ENCODE results near the gene ZNF385B.

Gene ZNF385B

GRCh38 chr2:179559108-179559806, 302.2 kb downstream of the ZNF385B start:
- DNase-seq (ENCODE audit: low read depth in 2 of 3, low spot score in 1 of 3), result no peak

DNA sequence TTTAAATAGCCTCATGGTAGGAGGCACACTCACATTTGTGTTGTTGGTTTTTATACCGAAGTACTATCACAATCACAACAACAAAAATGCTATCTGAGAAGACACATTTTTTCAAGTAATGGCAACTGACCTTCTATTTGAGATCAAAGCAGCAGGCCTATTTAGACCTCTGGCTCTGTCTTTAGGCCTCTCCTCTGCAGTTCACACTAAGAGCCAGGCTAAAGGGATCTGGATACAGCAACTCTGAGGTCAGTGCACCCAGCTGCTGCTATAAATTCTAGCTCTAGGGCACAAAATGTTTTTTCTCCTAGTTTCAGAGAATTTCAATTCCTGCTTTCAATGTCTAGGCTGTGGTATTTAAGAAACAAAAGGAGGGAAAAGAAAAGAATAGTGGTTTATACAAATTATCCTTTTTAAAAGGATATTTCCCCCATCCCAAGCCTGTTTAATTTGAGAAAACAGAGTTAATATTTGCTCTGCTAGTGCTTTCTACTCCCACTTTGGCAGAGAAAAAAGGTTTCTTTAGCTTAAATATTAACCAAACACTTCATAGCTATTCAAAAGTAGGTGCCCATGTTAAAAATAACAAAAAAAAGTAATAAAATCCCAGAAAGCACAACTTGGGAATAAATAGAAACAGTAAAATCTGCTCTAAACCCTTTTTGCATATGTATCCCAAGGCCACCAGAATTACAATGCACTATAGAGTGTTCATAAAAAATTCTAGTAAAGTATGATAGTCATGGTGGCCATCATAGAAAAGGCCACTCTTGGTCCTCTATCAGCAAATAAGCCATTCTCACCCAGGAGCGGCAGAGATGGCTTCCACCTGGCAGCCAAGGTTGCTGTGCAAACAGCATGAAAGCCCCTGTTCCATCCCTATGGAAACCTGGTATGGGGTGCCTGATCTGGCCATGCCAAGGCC, 303.1 kb downstream of the ZNF385B start:
- no peak for DNase-seq (ENCODE audit: low read depth in 2 of 3, low spot score in 1 of 3)

GRCh38 chr2:179556425-179556824, 305.0 kb downstream of the ZNF385B start:
- no peak for DNase-seq (ENCODE audit: low read depth in 2 of 3, low spot score in 1 of 3)

DNA sequence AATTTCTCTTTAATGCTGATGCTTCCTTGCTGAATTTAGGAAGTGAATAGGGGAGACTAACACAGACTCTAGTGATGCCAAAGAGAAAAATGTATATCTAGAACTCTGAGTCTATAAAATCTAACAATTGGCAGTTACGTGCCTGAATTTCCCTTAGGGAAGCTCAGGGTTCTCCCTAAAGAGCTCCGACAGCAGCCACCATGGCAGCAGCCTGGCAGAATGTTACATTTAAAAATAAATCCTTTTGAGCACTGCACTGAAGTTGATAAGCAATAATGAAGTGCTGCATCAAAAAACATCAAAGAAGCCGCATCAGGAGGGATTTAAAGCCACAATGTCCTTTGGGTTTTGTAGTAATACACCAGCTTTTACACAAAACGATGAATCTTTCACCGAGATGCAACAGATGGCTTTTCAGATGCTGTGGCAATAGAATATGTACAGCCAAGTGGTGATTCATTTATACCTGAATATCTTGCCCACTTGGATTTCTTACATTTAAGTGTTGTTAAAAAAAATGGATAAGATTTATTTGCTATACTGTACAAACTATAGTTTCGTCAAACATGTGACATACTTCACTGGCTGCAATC, 305.6 kb downstream of the ZNF385B start:
- no peak for DNase-seq (ENCODE audit: low read depth in 2 of 3, low spot score in 1 of 3)

DNA sequence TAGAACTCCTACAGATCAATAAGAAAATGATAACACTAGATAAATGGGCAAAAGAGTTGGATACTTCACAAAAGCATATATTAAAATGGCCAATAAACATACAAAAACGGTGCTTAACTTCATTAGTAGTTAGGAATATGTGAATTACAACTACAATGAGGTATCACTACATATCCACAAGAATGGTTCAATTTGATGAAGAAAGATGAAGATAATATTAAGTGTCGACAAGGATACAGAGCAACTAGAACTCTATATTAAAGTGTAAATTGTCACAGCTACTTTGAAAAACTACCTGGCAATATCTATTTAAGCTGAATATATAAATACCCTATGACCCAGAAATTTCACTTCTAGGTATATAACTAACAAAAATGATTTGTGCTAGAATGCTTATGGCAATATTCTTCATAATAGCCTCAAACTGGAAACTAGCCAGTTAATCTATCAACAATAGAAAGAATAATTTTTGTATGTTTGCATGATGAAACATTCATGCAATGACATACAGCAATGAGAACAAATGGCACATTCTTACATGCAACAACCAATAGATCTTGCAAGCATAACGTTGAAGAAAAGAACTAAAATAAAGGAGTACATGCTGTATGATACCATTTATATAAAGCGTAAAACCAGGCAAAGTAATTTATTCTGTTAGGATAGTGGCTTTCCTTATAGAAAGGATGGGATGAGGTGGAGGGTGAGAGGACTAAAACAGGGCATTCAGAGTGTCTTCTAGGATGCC, 306.6 kb downstream of the ZNF385B start:
- no peak for DNase-seq (ENCODE audit: low read depth in 2 of 3, low spot score in 1 of 3)

DNA sequence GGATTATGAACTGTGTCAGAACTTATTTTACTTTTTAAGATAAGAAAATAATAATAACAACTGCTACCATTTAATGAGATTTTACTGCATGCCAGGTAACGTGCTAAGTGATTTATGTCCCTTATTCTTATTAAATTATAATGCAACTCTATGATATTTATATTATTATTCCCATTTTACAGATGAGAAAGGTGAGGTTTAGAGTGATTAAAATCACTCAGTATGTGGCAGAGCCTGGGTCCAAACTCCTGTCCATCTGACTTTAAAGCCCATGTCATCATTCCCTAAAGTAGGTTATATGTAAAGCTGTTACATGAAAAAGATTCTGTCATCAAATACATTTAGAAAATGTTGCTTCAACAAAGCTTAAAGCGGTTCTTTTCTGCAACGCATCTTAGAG, 308.0 kb downstream of the ZNF385B start:
- no peak for DNase-seq (ENCODE audit: low read depth in 2 of 3, low spot score in 1 of 3)

GRCh38 chr2:179551539-179552045, 309.8 kb downstream of the ZNF385B start:
- no peak for DNase-seq (ENCODE audit: low read depth in 2 of 3, low spot score in 1 of 3)

GRCh38 chr2:179550849-179551248, 310.6 kb downstream of the ZNF385B start:
- no peak for DNase-seq (ENCODE audit: low read depth in 2 of 3, low spot score in 1 of 3)

GRCh38 chr2:179550214-179550613, 311.2 kb downstream of the ZNF385B start:
- DNase-seq (ENCODE audit: low read depth in 2 of 3, low spot score in 1 of 3), result no peak

DNA sequence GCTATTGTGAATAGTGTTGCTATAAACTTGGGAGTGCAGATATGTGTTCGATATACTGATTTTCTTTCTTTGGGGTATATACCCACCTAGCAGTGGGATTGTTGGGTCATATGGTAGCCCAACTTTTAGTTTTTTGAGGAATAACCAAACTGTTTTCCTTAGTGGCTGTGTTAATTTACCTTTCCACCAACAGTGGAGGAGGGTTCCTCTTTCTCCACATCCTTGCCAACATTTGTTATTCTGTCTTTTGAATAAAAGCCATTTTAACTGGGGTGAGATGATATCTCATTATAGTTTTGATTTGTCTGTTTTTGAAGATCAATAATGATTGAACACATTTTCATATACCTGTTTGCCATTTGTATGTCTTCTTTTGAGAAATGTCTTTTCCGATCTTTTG, 314.8 kb downstream of the ZNF385B start:
- no peak for DNase-seq (ENCODE audit: low read depth in 2 of 3, low spot score in 1 of 3)

- DNase-seq (ENCODE audit: low read depth in 2 of 3, low spot score in 1 of 3), result no peak
Measured at GRCh38 chr2:179545024-179545423, 316.4 kb downstream of the ZNF385B start.

DNA sequence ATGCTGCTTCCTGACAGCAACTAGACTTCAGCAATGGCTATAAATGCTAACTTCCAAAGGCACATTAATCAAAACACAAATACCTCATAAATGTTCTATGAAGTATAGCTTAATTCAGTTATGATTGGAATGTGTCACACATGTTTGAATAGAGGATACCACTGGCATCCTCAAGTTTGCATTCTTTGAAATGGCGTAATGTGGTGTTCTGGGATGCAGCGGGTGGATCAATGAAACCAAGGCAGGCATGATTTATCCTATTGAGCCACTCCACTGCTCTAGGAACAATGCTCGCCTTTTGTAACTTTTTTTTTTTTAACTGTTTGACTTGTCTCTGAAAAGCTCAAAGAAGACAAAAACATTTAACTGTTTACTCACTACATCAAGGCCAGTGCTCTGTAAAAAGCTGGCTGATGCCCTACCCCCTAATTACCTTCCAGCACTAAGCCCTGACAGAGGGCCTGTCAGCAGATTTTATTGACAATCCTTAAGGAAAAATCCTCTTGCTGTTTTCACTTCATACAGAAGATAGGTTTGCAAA, 318.0 kb downstream of the ZNF385B start:
- no peak for DNase-seq (ENCODE audit: low read depth in 2 of 3, low spot score in 1 of 3)

GRCh38 chr2:179541586-179541985, 319.8 kb downstream of the ZNF385B start:
- DNase-seq (ENCODE audit: low read depth in 2 of 3, low spot score in 1 of 3), result no peak

DNA sequence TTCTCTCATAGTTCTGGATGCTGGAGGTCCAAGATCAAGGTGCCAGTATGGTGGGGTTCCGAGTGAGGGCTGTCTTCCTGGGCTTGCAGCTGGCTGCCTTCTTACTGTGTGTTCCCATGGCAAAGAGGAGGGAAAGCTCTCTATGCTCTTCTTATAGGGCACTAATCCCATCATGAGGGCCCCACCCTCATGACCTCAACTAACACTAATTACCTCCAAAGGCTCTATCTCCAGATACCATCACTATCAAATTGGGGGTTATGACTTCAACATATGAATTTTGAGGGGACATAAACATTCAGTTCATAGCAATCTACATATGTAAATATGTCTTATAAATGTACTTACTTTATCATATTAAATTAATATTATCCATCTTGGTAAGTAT, 322.3 kb downstream of the ZNF385B start:
- no peak for DNase-seq (ENCODE audit: low read depth in 2 of 3, low spot score in 1 of 3)

DNA sequence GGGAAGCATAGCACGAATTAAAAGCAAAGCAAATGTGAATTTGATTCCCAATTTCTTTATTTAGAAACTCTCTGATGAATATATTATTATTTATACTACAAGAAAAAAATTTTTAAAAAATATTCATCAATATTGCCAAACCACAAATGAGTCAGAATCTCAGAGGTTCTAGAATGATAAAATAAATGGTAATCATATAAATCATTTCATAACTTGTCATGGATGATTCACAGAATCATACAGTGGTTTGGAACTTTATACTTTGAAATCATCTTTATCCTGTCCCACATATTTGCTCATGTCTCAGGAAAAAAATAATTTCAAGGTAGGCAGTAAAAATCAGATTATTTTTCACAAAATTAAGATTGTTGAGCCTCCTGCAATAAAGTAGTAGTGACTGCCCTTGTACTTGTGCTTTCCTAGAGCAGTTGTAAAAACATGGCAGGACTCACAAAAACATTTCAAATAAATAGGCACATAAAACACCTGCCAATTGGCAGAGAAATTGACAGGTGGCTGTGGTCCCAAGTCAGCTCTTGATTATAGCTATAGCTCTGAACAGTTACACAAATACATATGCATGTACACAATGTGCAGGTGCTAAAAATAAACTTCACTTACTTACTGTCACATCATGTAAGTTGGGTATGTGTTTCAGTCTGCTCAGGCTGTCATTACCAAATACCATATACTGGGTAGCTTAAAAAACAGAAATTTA, 322.8 kb downstream of the ZNF385B start:
- DNase-seq (ENCODE audit: low read depth in 2 of 3, low spot score in 1 of 3), result no peak

- no peak for DNase-seq (ENCODE audit: low read depth in 2 of 3, low spot score in 1 of 3)
Measured at GRCh38 chr2:179536185-179536584, 325.2 kb downstream of the ZNF385B start.

DNA sequence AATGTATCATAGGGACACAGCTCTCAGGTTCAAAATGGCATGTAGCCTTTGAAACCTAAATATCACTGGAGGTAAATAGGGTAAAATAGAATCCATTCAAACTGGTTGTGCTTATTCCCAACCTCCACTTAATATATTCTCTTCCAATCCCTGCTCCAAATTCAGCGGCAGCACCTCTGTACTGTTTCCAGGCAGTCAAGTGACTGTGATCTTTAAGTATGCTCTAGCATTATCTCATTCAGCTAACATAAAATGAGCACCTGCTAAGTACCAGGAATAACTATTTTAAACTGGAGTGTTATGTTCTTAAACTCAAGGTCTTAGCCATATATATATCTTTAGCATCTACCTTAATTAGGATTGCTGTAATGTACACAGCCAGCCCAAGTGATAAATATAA, 327.5 kb downstream of the ZNF385B start:
- no peak for DNase-seq (ENCODE audit: low read depth in 2 of 3, low spot score in 1 of 3)

- DNase-seq (ENCODE audit: low read depth in 2 of 3, low spot score in 1 of 3), result no peak
Measured at GRCh38 chr2:179532863-179533278, 328.5 kb downstream of the ZNF385B start.

- DNase-seq (ENCODE audit: low read depth in 2 of 3, low spot score in 1 of 3), result no peak
Measured at GRCh38 chr2:179528576-179529069, 332.8 kb downstream of the ZNF385B start.

DNA sequence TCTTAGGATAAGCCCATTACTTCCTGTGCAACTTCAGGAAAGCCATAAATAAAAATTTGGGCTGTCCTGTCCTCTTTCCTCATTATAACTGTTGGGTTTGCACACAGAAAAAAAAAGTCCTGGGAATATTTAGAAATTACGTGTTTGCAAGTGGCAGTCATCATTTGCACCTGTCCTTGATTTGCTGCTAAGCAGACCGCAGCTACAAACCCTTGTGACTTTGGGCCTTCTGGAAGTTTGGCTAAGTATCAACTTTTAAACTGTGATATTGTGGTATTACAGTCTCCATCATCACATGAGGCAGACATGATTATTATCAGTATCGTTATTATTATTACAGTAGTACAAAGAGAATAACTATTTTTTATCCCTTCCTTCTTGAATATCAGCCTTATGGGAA, 336.1 kb downstream of the ZNF385B start:
- no peak for DNase-seq (ENCODE audit: low read depth in 2 of 3, low spot score in 1 of 3)
